ENCODE measurements around the gene SH3BGR. TPM values are rescaled to one million over a fixed set of nuclear protein-coding genes. Genes with fewer than 3 reads are reported as not detected.

SH3BGR gene
- total and polyA plus RNA-seq, 2 of the 8 experiments (the other 6 are each of a cell fraction or from before 2014, with no cell fraction given): 2.1 to 5.9 TPM

GRCh38 chr21:39489380-39489924, 37.7 kb downstream of the SH3BGR start:
- no peak overlapping the region for H4K8ac ChIP-seq (ENCODE audit: extremely low read depth, insufficient read depth, low read length)
- no peak overlapping the region for H3K18ac ChIP-seq (ENCODE audit: extremely low read depth, low read length)
- no peak overlapping the region for H3K56ac ChIP-seq (replicated peaks; ENCODE audit: insufficient read length, low read depth, low read length)
- FAIRE-seq (no peak), DNase-seq (ENCODE audit: low read depth in 1 of 2, low spot score in 2 of 2) (no peak)
- H3K9me3 ChIP-seq (ENCODE audit: insufficient read depth in 2 of 2, low read depth in 1 of 2, low read length in 1 of 2): no peaks in the 10 kb centered on the region
- H2BK120ac ChIP-seq (replicated peaks; ENCODE audit: low read depth, low read length): no peak overlapping the region
- no peaks in the 10 kb centered on the region for H3K36me3 ChIP-seq (ENCODE audit: control insufficient read depth in 2 of 4, insufficient read depth in 4 of 4, low read length in 3 of 4)
- H3K4me2 ChIP-seq (ENCODE audit: insufficient read depth in 1 of 2, low read depth in 2 of 2, low read length in 2 of 2): no peak overlapping the region
- H3K79me1 ChIP-seq (ENCODE audit: low read depth, low read length): no peaks in the 10 kb centered on the region
- POLR2A ChIA-PET (ENCODE audit: partially characterized antibody): no interaction called here
- no peak overlapping the region for H2AFZ ChIP-seq (ENCODE audit: low read length)
- 86% methylated on average over 1 of the region's 1 CpG; no CpG with 5 or more reads in 1 of the 2 experiments for whole genome bisulfite sequencing, 2 experiments (ENCODE audit: extremely low coverage in 1 of 2, insufficient coverage in 1 of 2, insufficient read length in 1 of 2, insufficient replicate concordance in 2 of 2, low coverage in 1 of 2, low lambda C conversion rate in 2 of 2, missing lambda C conversion rate in 1 of 2)
- no peaks in the 10 kb centered on the region for H3K23me2 ChIP-seq (ENCODE audit: low read depth, low read length)
- no peak overlapping the region for H3K23ac ChIP-seq (ENCODE audit: insufficient read length)
- H2BK15ac ChIP-seq (ENCODE audit: low read length): no peak overlapping the region
- no peak overlapping the region for H3K27ac ChIP-seq (ENCODE audit: low read depth, low read length)
- H3K14ac ChIP-seq (ENCODE audit: insufficient read length): no peak overlapping the region
- no peak overlapping the region for H2BK12ac ChIP-seq (ENCODE audit: low read depth, low read length)
- H4K91ac ChIP-seq (replicated peaks; ENCODE audit: insufficient read length, low read length): no peak overlapping the region
- H2AK5ac ChIP-seq (ENCODE audit: low read depth, low read length): no peak overlapping the region
- no peak overlapping the region for H2BK5ac ChIP-seq (ENCODE audit: low read depth, low read length)
- H3K79me2 ChIP-seq (ENCODE audit: control insufficient read depth in 1 of 2, insufficient read depth in 2 of 2, low read length in 2 of 2): no peaks in the 10 kb centered on the region
- no peak overlapping the region for H3K4me3 ChIP-seq (ENCODE audit: extremely low read depth in 1 of 4, insufficient read depth in 2 of 4, low read depth in 3 of 4, low read length in 4 of 4)
- H3K4ac ChIP-seq (replicated peaks; ENCODE audit: insufficient read length, low read depth, low read length): no peak overlapping the region
- H4K5ac ChIP-seq (ENCODE audit: insufficient read length, low read depth, low read length): no peak overlapping the region
- no peak overlapping the region for H2BK20ac ChIP-seq (ENCODE audit: low read length)
- H3K9ac ChIP-seq (replicated peaks in 1 of 4; ENCODE audit: extremely low read depth in 1 of 4, low read depth in 3 of 4, low read length in 3 of 4): no peak overlapping the region
- CTCF ChIA-PET (ENCODE audit: partially characterized antibody): no interaction called here
- H4K20me1 ChIP-seq (replicated peaks in 1 of 2; ENCODE audit: control insufficient read depth in 1 of 2, insufficient read depth in 2 of 2, low read length in 2 of 2): no peaks in the 10 kb centered on the region
- H3K27me3 ChIP-seq (replicated peaks in 1 of 4; ENCODE audit: control insufficient read depth in 3 of 4, extremely low read depth in 1 of 4, insufficient read depth in 3 of 4, low read length in 3 of 4): no peaks in the 10 kb centered on the region
- H3K4me1 ChIP-seq (replicated peaks in 1 of 4; ENCODE audit: control insufficient read depth in 3 of 4, insufficient read depth in 4 of 4, low read length in 3 of 4): no peaks in the 10 kb centered on the region
- no peak for TF ChIP-seq TCF12 (IDR thresholded peaks at IDR 0.05; ENCODE audit: low read depth, low read length)
- TF ChIP-seq TAF1 (IDR thresholded peaks at IDR 0.05; ENCODE audit: low read depth, low read length): no peak
- TF ChIP-seq ZNF274 (IDR thresholded peaks at IDR 0.05; ENCODE audit: borderline replicate concordance, extremely low read depth, low read length): no peak
- no peak for TF ChIP-seq SIN3A (conservative IDR thresholded peaks at IDR 0.05 in 1 of 2, IDR thresholded peaks at IDR 0.05 in 1 of 2; ENCODE audit: low read depth in 1 of 2, low read length in 2 of 2)
- TF ChIP-seq BACH1 (IDR thresholded peaks at IDR 0.05; ENCODE audit: low read length): no peak
- no peak for TF ChIP-seq CBX5 (IDR thresholded peaks at IDR 0.05; ENCODE audit: low read depth, low read length)
- no peak for TF ChIP-seq CREB1 (IDR thresholded peaks at IDR 0.05)
- TF ChIP-seq TEAD4 (IDR thresholded peaks at IDR 0.05; ENCODE audit: low read depth, low read length): no peak
- no peak for TF ChIP-seq USF2 (IDR thresholded peaks at IDR 0.05; ENCODE audit: low read length)
- TF ChIP-seq CHD1 (IDR thresholded peaks at IDR 0.05; ENCODE audit: low read depth, low read length): no peak
- no peak for TF ChIP-seq HDAC2 (IDR thresholded peaks at IDR 0.05; ENCODE audit: borderline replicate concordance in 1 of 2, low read depth in 2 of 2, low read length in 2 of 2)
- TF ChIP-seq MAX (IDR thresholded peaks at IDR 0.05): no peak
- no peak for TF ChIP-seq MAFK (IDR thresholded peaks at IDR 0.05; ENCODE audit: low read depth, low read length)
- TF ChIP-seq FOSL1 (IDR thresholded peaks at IDR 0.05; ENCODE audit: insufficient read depth, low read depth, low read length): no peak
